ENCODE results near the gene TMEM88.
A peak's percentile ranks its signal among the peaks of the same experiment; 100 is the strongest.

Gene TMEM88

DNA sequence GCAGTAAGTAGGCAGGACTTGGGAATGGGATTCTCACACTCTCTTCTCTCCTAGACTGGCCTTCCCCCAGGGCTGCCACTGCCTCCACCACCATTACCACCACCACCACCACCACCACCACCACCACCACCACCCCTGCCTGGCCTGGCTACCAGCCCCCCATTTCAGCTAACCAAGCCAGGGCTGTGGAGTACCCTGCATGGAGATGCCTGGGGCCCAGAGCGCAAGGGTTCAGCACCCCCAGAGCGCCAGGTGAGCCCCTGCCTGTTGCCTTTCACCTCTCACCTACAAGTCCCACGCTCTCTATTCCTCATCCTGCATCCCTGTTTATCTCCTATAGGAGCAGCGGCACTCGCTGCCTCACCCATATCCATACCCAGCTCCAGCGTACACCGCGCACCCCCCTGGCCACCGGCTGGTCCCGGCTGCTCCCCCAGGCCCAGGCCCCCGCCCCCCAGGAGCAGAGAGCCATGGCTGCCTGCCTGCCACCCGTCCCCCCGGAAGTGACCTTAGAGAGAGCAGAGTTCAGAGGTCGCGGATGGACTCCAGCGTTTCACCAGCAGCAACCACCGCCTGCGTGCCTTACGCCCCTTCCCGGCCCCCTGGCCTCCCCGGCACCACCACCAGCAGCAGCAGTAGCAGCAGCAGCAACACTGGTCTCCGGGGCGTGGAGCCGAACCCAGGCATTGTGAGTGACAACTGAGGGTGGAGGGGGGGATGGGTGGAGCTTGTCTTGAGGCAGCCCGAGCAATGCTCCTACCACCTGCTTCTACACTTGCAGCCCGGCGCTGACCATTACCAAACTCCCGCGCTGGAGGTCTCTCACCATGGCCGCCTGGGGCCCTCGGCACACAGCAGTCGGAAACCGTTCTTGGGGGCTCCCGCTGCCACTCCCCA is 7.9 kb upstream of the TMEM88 start:
- Histone ChIP-seq H3K27me3 (ENCODE audit: insufficient read depth, low read length) (peaks cover 37% of the 10 kb centered on the region), H3K9ac (ENCODE audit: low read depth, low read length) (no peak overlapping the region), H3K9me3 (ENCODE audit: insufficient read depth, low read depth, low read length) (no peaks in the 10 kb centered on the region), H3K4me3 (ENCODE audit: low read length) (no peak overlapping the region), H3K27ac (ENCODE audit: low read length) (no peak overlapping the region), H3K4me1 (ENCODE audit: insufficient read depth, low read length) (no peaks in the 10 kb centered on the region), H3K36me3 (ENCODE audit: insufficient read depth, low read depth, low read length) (peaks cover 8% of the 10 kb centered on the region; the same call in 1 of the 2 replicates)

DNA sequence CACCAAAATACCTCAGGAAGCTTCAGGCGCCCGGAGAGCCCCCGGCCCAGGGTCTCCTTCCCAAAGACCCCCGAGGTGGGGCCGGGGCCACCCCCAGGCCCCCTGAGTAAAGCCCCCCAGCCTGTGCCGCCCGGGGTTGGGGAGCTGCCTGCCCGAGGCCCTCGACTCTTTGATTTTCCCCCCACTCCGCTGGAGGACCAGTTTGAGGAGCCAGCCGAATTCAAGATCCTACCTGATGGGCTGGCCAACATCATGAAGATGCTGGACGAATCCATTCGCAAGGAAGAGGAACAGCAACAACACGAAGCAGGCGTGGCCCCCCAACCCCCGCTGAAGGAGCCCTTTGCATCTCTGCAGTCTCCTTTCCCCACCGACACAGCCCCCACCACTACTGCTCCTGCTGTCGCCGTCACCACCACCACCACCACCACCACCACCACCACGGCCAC is 6.7 kb upstream of the TMEM88 start:
- H3K27ac ChIP-seq (ENCODE audit: low read length), result no peak overlapping the region
- no peaks in the 10 kb centered on the region for H3K4me1 ChIP-seq (ENCODE audit: insufficient read depth, low read length)
- H3K9me3 ChIP-seq (ENCODE audit: insufficient read depth, low read depth, low read length), result no peaks in the 10 kb centered on the region
- H3K27me3 ChIP-seq (ENCODE audit: insufficient read depth, low read length), result peaks cover 38% of the 10 kb centered on the region
- peaks cover 8% of the 10 kb centered on the region; the same call in 1 of the 2 replicates for H3K36me3 ChIP-seq (ENCODE audit: insufficient read depth, low read depth, low read length)
- no peak overlapping the region for H3K4me3 ChIP-seq (ENCODE audit: low read length)
- no peak overlapping the region for H3K9ac ChIP-seq (ENCODE audit: low read depth, low read length)

DNA sequence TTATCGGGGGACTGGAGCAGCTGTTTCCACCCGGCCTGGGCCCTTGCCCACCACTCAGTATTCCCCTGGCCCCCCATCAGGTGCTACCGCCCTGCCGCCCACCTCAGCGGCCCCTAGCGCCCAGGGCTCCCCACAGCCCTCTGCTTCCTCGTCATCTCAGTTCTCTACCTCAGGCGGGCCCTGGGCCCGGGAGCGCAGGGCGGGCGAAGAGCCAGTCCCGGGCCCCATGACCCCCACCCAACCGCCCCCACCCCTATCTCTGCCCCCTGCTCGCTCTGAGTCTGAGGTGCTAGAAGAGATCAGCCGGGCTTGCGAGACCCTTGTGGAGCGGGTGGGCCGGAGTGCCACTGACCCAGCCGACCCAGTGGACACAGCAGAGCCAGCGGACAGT is 6.1 kb upstream of the TMEM88 start:
- H3K27me3 ChIP-seq (ENCODE audit: insufficient read depth, low read length), result peaks cover 41% of the 10 kb centered on the region
- no peak overlapping the region for H3K27ac ChIP-seq (ENCODE audit: low read length)
- H3K4me3 ChIP-seq (ENCODE audit: low read length), result no peak overlapping the region
- no peak overlapping the region for H3K9ac ChIP-seq (ENCODE audit: low read depth, low read length)
- H3K9me3 ChIP-seq (ENCODE audit: insufficient read depth, low read depth, low read length), result no peaks in the 10 kb centered on the region
- H3K4me1 ChIP-seq (ENCODE audit: insufficient read depth, low read length), result peaks cover under 1% of the 10 kb centered on the region; the same call in 1 of the 2 replicates
- H3K36me3 ChIP-seq (ENCODE audit: insufficient read depth, low read depth, low read length), result peaks cover 8% of the 10 kb centered on the region; the same call in 1 of the 2 replicates

DNA sequence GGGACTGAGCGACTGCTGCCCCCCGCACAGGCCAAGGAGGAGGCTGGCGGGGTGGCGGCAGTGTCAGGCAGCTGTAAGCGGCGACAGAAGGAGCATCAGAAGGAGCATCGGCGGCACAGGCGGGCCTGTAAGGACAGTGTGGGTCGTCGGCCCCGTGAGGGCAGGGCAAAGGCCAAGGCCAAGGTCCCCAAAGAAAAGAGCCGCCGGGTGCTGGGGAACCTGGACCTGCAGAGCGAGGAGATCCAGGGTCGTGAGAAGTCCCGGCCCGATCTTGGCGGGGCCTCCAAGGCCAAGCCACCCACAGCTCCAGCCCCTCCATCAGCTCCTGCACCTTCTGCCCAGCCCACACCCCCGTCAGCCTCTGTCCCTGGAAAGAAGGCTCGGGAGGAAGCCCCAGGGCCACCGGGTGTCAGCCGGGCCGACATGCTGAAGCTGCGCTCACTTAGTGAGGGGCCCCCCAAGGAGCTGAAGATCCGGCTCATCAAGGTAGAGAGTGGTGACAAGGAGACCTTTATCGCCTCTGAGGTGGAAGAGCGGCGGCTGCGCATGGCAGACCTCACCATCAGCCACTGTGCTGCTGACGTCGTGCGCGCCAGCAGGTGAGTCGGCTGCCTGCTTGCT is 5.6 kb upstream of the TMEM88 start:
- no peaks in the 10 kb centered on the region for H3K9me3 ChIP-seq (ENCODE audit: insufficient read depth, low read depth, low read length)
- peaks cover 8% of the 10 kb centered on the region; the same call in 1 of the 2 replicates for H3K36me3 ChIP-seq (ENCODE audit: insufficient read depth, low read depth, low read length)
- peaks cover 2% of the 10 kb centered on the region; the same call in 1 of the 2 replicates for H3K4me1 ChIP-seq (ENCODE audit: insufficient read depth, low read length)
- H3K9ac ChIP-seq (ENCODE audit: low read depth, low read length), result no peak overlapping the region
- no peak overlapping the region for H3K4me3 ChIP-seq (ENCODE audit: low read length)
- H3K27me3 ChIP-seq (ENCODE audit: insufficient read depth, low read length), result peaks cover 42% of the 10 kb centered on the region
- H3K27ac ChIP-seq (ENCODE audit: low read length), result no peak overlapping the region

DNA sequence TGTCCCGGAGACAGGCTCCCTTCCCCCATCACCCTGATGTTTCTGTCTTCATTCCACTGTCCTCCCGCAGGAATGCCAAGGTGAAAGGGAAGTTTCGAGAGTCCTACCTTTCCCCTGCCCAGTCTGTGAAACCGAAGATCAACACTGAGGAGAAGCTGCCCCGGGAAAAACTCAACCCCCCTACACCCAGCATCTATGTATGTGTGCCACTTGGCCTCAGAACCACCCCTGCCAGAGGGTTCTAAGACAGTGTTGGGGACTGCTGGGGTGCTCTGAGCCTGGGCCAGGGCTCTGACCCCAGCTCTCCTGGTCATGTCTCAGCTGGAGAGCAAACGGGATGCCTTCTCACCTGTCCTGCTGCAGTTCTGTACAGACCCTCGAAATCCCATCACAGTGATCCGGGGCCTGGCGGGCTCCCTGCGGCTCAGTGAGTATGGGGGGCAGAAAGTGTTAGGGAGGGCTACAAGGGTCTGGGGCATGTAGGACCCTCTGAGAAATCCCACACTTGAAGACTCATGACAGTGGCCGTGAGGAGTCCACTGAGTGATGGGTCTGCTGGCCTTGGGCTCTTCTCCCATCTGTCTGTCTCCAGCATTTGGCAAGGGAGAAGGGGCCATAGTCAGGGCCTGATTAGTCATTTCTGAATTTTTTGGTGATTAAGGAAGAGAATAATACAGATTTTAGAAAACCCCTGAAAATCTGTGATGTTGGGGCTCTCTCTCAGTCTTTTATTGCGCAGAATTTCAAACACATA is 4.9 kb upstream of the TMEM88 start:
- H3K27me3 ChIP-seq (ENCODE audit: insufficient read depth, low read length), result peaks cover 46% of the 10 kb centered on the region
- no peak overlapping the region for H3K9ac ChIP-seq (ENCODE audit: low read depth, low read length)
- peaks cover 5% of the 10 kb centered on the region; the same call in 1 of the 2 replicates for H3K4me1 ChIP-seq (ENCODE audit: insufficient read depth, low read length)
- peaks cover 8% of the 10 kb centered on the region; the same call in 1 of the 2 replicates for H3K36me3 ChIP-seq (ENCODE audit: insufficient read depth, low read depth, low read length)
- H3K4me3 ChIP-seq (ENCODE audit: low read length), result no peak overlapping the region
- no peak overlapping the region for H3K27ac ChIP-seq (ENCODE audit: low read length)
- H3K9me3 ChIP-seq (ENCODE audit: insufficient read depth, low read depth, low read length), result no peaks in the 10 kb centered on the region

DNA sequence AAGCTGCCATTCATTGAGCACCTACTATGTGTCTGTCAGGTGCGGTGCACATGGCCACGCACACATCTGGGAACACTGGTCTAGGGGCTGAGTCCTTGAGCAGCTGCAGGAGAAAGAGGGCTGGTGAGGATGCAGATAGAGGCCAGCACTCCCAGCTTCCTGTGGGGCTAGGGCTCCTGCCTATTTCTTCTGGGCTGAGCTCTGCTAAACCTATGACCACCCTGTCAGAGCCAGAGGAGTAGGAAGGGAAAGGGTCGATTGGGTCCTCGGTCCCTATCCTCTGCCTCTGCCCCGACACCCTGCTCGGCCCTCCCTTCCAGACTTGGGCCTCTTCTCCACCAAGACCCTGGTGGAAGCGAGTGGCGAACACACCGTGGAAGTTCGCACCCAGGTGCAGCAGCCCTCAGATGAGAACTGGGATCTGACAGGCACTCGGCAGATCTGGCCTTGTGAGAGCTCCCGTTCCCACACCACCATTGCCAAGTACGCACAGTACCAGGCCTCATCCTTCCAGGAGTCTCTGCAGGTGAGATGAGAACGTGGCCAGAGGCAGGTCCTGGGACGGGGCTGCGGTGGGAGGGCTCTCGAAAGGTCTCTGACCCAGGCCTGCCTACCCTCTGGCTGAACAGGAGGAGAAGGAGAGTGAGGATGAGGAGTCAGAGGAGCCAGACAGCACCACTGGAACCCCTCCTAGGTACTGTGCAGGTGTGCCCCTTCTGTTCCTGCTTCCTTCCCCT is 4.0 kb upstream of the TMEM88 start:
- H3K27ac ChIP-seq (ENCODE audit: low read length), result no peak overlapping the region
- H3K9me3 ChIP-seq (ENCODE audit: insufficient read depth, low read depth, low read length), result no peaks in the 10 kb centered on the region
- no peak overlapping the region; the same call in 1 of the 2 replicates for H3K9ac ChIP-seq (ENCODE audit: low read depth, low read length)
- H3K36me3 ChIP-seq (ENCODE audit: insufficient read depth, low read depth, low read length), result peaks cover 8% of the 10 kb centered on the region; the same call in 1 of the 2 replicates
- H3K4me3 ChIP-seq (ENCODE audit: low read length), result peak overlapping the region; percentile 82
- H3K4me1 ChIP-seq (ENCODE audit: insufficient read depth, low read length), result peaks cover 10% of the 10 kb centered on the region; the same call in 1 of the 2 replicates
- peaks cover 48% of the 10 kb centered on the region for H3K27me3 ChIP-seq (ENCODE audit: insufficient read depth, low read length)

DNA sequence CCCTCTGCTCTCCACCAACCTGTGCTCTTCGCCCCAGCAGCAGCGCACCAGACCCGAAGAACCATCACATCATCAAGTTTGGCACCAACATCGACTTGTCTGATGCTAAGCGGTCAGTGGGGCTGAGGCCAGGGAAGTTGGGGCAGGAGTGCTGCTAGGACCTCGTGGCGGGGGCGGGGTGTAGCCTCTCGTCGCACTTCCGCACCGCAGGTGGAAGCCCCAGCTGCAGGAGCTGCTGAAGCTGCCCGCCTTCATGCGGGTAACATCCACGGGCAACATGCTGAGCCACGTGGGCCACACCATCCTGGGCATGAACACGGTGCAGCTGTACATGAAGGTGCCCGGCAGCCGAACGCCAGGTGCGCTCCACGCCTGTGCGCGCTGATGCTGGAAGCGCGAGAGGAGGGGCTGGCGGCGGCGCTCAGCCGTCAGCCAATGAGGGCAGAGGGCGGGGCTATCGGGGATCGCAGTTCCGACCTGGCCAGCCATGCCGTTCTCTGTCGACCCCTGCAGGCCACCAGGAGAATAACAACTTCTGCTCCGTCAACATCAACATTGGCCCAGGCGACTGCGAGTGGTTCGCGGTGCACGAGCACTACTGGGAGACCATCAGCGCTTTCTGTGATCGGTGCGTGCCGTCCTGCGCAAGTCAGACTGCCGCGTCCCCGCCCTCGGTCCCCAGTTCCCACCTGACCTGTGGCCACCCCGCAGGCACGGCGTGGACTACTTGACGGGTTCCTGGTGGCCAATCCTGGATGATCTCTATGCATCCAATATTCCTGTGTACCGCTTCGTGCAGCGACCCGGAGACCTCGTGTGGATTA is 3.2 kb upstream of the TMEM88 start:
- Histone ChIP-seq H3K36me3 (ENCODE audit: insufficient read depth, low read depth, low read length) (peaks cover 8% of the 10 kb centered on the region; the same call in 1 of the 2 replicates), H3K27ac (ENCODE audit: low read length) (no peak overlapping the region), H3K27me3 (ENCODE audit: insufficient read depth, low read length) (peaks cover 56% of the 10 kb centered on the region), H3K4me1 (ENCODE audit: insufficient read depth, low read length) (peaks cover 14% of the 10 kb centered on the region; the same call in 1 of the 2 replicates), H3K9ac (ENCODE audit: low read depth, low read length) (peak overlapping the region; percentile 59; the same call in 1 of the 2 replicates), H3K9me3 (ENCODE audit: insufficient read depth, low read depth, low read length) (no peaks in the 10 kb centered on the region), H3K4me3 (ENCODE audit: low read length) (peak overlapping the region; percentile 82)

DNA sequence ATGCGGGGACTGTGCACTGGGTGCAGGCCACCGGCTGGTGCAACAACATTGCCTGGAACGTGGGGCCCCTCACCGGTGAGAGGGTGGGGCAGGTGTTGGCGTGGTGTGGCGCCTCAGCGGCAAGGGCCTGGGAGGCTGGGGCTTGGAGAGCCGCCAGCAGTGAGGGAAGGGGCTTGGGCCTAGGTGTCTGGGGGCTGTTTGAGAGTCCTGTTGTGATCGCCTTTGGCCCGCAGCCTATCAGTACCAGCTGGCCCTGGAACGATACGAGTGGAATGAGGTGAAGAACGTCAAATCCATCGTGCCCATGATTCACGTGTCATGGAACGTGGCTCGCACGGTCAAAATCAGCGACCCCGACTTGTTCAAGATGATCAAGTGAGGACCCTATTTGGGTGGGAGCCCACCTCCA is 2.6 kb upstream of the TMEM88 start:
- Histone ChIP-seq H3K4me3 (ENCODE audit: low read length) (no peak overlapping the region; the same call in 1 of the 2 replicates), H3K9me3 (ENCODE audit: insufficient read depth, low read depth, low read length) (no peaks in the 10 kb centered on the region), H3K36me3 (ENCODE audit: insufficient read depth, low read depth, low read length) (peaks cover 8% of the 10 kb centered on the region; the same call in 1 of the 2 replicates), H3K27ac (ENCODE audit: low read length) (no peak overlapping the region), H3K9ac (ENCODE audit: low read depth, low read length) (no peak overlapping the region), H3K4me1 (ENCODE audit: insufficient read depth, low read length) (peaks cover 14% of the 10 kb centered on the region; the same call in 1 of the 2 replicates), H3K27me3 (ENCODE audit: insufficient read depth, low read length) (peaks cover 58% of the 10 kb centered on the region)

DNA sequence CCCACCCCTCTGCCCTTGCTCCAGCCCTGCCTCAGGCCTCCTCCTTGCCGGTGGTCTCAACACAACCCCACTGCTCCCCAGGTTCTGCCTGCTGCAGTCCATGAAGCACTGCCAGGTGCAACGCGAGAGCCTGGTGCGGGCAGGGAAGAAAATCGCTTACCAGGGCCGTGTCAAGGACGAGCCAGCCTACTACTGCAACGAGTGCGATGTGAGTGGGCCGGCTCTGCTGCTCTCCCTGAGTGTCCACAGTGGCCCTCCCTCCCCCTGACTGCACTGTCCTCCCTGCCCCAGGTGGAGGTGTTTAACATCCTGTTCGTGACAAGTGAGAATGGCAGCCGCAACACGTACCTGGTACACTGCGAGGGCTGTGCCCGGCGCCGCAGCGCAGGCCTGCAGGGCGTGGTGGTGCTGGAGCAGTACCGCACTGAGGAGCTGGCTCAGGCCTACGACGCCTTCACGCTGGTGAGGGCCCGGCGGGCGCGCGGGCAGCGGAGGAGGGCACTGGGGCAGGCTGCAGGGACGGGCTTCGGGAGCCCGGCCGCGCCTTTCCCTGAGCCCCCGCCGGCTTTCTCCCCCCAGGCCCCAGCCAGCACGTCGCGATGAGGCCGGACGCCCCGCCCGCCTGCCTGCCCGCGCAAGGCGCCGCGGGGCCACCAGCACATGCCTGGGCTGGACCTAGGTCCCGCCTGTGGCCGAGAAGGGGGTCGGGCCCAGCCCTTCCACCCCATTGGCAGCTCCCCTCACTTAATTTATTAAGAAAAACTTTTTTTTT is 1.8 kb upstream of the TMEM88 start:
- peaks cover 58% of the 10 kb centered on the region for H3K27me3 ChIP-seq (ENCODE audit: insufficient read depth, low read length)
- H3K9me3 ChIP-seq (ENCODE audit: insufficient read depth, low read depth, low read length), result no peaks in the 10 kb centered on the region
- H3K4me1 ChIP-seq (ENCODE audit: insufficient read depth, low read length), result peaks cover 14% of the 10 kb centered on the region; the same call in 1 of the 2 replicates
- peaks cover 8% of the 10 kb centered on the region; the same call in 1 of the 2 replicates for H3K36me3 ChIP-seq (ENCODE audit: insufficient read depth, low read depth, low read length)
- H3K27ac ChIP-seq (ENCODE audit: low read length), result no peak overlapping the region
- no peak overlapping the region for H3K9ac ChIP-seq (ENCODE audit: low read depth, low read length)
- H3K4me3 ChIP-seq (ENCODE audit: low read length), result peak overlapping the region; percentile 60; the same call in 1 of the 2 replicates

DNA sequence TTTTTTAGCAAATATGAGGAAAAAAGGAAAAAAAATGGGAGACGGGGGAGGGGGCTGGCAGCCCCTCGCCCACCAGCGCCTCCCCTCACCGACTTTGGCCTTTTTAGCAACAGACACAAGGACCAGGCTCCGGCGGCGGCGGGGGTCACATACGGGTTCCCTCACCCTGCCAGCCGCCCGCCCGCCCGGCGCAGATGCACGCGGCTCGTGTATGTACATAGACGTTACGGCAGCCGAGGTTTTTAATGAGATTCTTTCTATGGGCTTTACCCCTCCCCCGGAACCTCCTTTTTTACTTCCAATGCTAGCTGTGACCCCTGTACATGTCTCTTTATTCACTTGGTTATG is 1.2 kb upstream of the TMEM88 start:
- H3K9me3 ChIP-seq (ENCODE audit: insufficient read depth, low read depth, low read length), result no peaks in the 10 kb centered on the region
- peak overlapping the region; percentile 60; the same call in 1 of the 2 replicates for H3K4me3 ChIP-seq (ENCODE audit: low read length)
- no peak overlapping the region for H3K9ac ChIP-seq (ENCODE audit: low read depth, low read length)
- H3K4me1 ChIP-seq (ENCODE audit: insufficient read depth, low read length), result peaks cover 14% of the 10 kb centered on the region; the same call in 1 of the 2 replicates
- no peak overlapping the region for H3K27ac ChIP-seq (ENCODE audit: low read length)
- H3K36me3 ChIP-seq (ENCODE audit: insufficient read depth, low read depth, low read length), result peaks cover 8% of the 10 kb centered on the region; the same call in 1 of the 2 replicates
- H3K27me3 ChIP-seq (ENCODE audit: insufficient read depth, low read length), result peaks cover 58% of the 10 kb centered on the region
